HG02885 (cell line): Measurements from ENCODE around the gene KPNB1.
A peak's percentile ranks its signal among the peaks of the same experiment; 100 is the strongest.

Experiments
- ATAC-seq: cut with Tn5 transposase; IDR thresholded peaks from one replicate; pipeline ENCODE4 v1.9.1; 2021; ENCODE audit warnings: mild to moderate bottlenecking; ENCODE audit not compliant: unreplicated experiment, poor library complexity

Gene KPNB1

GRCh38 chr17:47707884-47708283, 58.2 kb downstream of the KPNB1 start:
- no peak for ATAC-seq

- ATAC-seq, result no peak
Observed at GRCh38 chr17:47708312-47708863, 58.7 kb downstream of the KPNB1 start.

DNA sequence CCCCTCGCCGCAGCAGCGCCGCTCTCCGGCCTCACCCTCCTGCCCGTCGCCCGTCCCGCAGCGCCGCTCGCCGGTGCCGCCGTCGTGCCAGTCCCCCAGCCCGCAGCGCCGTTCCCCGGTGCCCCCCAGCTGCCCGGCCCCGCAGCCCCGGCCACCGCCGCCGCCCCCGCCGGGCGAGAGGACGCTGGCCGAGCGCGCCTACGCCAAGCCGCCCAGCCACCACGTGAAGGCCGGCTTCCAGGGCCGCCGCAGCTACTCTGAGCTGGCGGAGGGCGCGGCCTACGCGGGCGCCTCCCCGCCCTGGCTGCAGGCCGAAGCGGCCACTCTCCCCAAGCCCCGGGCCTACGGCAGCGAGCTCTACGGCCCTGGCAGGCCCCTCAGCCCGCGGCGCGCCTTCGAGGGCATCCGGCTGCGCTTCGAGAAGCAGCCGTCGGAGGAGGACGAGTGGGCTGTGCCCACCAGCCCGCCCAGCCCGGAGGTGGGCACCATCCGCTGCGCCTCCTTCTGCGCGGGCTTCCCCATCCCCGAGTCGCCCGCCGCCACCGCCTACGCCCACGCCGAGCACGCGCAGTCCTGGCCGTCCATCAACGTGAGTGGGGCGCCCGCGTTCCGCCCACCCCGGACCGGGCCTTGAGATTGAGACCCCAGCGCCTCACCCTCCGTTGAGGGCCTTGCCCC, 59.3 kb downstream of the KPNB1 start:
- no peak for ATAC-seq

DNA sequence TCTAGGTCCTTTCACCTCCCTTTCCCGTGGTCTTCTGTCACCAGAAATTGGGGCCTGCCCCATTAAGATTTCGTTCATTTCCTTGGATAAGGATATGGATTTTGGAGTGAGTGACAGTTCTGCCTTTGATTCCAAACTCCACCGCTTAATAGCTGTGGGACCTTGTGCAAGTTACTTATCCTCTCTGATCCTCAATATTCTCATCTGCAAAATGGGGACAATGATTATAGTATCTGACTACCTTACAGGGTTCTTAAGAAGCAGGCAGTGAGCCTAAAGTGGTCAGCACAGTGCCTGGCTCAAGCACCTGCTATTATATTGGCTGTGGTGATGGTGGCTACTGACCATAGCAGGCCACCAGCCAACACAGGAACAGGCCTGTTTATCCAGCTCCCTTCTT, 59.9 kb downstream of the KPNB1 start:
- ATAC-seq, result no peak

DNA sequence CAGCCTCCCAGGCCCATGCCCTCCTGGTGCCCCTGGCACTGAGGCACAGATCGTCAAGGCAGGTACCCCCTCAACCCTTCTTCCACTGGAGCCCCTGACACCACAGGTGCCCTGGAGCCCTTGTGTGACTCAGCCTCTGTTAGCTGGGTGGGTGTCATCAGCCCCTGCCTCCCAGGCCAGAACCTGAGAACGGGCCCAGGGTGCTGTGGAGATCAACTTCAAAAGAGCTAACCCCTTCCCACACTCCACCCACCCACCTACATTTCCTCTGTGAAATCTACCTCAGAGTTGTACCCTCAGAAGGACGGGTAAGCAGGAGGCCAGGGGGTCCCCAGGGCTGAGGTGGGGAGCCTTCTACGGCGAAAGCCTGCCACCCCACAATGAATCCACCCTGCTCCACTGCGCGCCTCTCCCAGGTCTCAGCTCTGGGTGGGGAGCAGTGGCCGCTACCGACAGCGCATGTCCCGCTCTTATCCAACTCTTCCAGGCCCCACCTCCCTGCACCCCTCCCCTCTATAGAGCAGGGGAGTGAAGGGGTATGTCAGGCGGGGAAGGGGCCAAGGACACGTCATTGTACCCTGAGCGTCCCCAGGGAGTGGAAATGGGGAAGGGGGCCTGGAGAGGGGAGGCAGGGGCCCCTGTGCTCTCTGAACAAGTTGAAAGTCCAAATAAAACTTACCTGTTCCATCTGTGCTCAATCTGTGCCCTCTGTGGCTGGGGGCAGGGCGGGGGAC, 61.8 kb downstream of the KPNB1 start:
- ATAC-seq, result no peak

GRCh38 chr17:47712330-47713023, 62.8 kb downstream of the KPNB1 start:
- no peak for ATAC-seq

GRCh38 chr17:47713980-47714700, 64.4 kb downstream of the KPNB1 start:
- ATAC-seq, result no peak

DNA sequence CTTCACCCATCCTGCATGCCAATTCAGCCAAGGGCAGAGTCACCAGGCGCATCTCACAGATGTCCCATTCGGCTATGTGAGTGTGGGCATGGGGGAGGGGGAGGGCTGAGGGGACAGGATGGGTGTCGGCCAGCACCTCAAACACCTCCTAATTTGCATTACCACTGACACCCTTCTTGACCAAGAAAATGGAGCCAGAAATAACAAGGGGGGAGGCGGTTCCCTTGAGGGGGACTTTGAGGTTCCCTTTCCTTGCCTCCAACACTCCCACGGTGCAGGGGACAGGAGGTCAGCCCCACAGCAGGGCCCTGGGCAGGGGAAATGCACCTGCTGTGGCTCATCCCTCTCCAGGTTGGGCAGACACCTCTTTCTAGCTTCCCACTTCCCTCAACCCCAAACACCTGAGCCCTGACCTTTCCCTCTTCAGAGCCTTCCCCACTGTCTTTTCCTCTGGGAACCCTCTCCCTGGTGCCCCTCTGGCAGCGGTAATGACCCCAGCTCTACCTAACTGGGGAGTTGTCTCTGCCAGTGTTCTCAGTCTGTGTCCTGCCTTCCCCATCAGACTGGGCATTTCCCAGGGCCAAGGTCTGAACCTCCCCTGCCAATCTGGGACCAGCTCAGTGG, 65.2 kb downstream of the KPNB1 start:
- ATAC-seq, result peak; percentile 37

DNA sequence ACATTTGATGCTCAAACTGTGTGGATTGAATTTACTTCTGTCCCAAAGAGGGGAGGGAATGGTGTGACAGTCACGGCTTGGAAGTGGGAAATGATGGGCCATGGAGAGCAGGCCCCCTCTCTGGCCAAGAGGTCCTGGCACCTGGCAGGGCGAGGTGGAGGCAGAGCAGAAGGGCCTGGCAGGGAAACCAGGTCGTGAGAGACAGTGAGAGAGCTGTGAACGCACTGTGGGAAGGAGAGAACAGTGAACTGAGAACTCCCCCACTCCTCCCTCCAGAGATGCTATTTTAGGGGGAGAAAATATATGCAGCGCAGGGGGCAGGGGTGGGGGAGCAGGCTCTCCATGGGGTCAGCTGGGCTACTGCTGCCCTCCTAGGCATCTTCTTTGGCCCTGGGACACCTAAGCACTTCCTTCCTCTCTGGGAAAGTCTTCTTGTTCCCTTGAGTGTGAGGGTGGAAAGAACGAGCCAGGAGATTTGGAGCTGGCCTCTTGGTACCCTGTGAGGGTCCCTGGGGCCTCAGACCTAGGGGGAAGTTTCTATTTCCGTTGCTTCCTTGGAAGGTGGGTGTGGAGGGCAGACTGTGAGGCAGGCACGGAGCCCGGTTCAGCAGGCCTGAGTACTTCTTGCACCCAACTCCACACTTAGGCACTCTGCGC, 66.1 kb downstream of the KPNB1 start:
- no peak for ATAC-seq

DNA sequence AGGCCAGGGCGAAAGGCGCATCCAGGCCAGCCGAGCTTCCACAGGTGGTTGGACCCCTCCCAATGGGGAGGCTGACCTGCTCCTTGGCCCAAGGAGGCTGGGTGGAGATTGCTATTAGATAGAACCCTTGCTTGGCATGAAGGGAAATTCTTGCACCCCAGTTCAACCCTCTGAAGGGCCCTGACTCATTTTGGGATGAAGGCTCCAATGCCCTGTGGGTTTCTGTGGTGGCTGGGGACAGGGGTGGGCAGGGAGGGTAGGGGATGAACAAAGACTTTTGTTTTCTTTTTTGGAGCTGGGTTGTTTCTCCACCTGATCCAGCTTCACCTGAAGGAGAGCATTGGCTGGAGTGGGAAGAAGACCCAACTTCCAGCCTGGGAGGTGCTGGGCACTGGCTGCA, 66.7 kb downstream of the KPNB1 start:
- no peak for ATAC-seq

DNA sequence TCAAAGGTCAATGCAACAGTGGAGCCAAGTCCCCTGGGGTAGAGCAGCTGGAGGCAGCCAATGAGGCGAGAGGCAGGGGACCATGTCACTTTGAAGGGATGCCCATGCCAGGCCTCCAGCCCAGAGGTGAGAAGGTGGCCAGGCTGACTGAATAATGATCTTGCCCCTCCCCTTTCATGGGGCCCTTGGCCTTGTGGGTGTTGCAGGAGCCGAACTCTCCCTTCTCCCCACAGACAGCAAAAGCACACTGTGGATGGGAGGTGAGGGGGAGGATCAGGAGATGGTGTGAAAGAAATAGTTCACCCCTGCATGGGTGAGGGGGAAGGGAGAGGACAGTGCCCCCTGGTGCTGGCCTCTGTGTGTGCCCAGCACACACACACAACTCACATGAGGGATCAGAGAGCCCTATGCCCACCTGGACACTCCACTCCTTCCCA, 67.6 kb downstream of the KPNB1 start:
- no peak for ATAC-seq

DNA sequence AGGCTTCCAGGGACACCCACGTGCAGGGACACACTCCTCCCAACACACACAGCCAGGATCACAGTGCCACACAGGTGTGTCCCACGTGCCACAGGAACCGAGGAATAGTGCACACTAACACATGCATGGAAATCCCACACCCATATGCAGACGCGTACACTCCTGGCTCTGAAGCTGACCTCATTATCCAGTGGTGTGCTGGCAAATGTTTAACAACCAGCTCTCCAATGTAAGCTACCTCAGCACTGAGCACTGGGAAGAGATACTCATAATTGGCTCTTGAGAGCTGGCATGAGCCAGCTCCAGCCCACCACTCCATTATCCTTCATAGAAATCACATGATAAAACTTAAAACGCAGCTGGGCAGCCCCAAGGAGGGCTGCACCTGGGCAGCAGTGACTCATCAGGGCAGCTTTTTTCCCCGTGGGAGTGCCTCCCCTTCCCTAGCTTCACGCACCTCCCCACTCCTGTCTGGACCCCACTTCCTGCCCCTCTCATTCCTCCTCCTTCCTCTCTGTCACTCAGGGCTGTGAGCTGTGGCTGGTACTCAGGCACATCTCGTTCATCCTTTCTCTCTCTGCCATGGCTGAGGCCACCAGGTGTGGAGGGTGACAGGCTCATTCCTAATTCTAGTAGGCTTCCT, 68.4 kb downstream of the KPNB1 start:
- no peak for ATAC-seq

- ATAC-seq, result no peak
Observed at GRCh38 chr17:47718634-47719405, 69.1 kb downstream of the KPNB1 start.

GRCh38 chr17:47719411-47720152, 69.9 kb downstream of the KPNB1 start:
- no peak for ATAC-seq

DNA sequence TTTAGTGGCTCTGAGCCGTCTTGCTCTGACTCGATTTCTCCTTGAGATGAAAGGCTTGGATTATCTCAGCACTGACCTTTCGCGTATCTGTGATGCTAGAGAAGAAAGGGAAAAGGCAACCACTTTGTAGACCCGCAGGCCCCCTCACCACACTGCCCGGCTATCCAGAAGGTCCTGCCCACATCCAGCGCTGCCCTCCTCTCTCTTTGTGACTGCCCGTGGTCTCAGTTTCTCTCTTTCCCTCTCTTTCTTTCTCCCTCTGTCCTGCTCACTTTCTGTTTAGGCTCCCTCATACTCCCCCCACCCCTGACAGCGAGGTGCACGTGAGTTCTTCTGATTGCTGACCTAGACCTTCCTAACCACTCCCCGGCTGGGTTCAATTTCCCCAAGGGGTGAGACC, 70.5 kb downstream of the KPNB1 start:
- no peak for ATAC-seq

GRCh38 chr17:47720754-47721533, 71.2 kb downstream of the KPNB1 start:
- ATAC-seq, result peak; percentile 49

- no peak for ATAC-seq
Observed at GRCh38 chr17:47721725-47722124, 72.0 kb downstream of the KPNB1 start.
